Right renal cortex interstitium (tissue), 3 donors: ENCODE data around the gene SMC2. TPM values are rescaled to one million over a fixed set of nuclear protein-coding genes. Genes with fewer than 3 reads are reported as not detected.

Experiments
- DNase-seq, 3 donors: peaks; one replicate each; pipeline ENCODE4 v3.0.0-alpha.2; 2013; ENCODE audit warnings: low read depth in 3 of 3, low spot score in 2 of 3
- polyA plus RNA-seq, 3 donors: library from polyadenylated mRNA; unstranded; fragments of 120-200 nt; gene quantifications; one replicate each; pipeline ENCODE4 v1.2.1, GENCODE V29; 2013; ENCODE audit not compliant: insufficient read length in 3 of 3

Gene SMC2
- 10 to 100 TPM; 46.9 to 52.9 (median 49.0) TPM for polyA plus RNA-seq

DNA sequence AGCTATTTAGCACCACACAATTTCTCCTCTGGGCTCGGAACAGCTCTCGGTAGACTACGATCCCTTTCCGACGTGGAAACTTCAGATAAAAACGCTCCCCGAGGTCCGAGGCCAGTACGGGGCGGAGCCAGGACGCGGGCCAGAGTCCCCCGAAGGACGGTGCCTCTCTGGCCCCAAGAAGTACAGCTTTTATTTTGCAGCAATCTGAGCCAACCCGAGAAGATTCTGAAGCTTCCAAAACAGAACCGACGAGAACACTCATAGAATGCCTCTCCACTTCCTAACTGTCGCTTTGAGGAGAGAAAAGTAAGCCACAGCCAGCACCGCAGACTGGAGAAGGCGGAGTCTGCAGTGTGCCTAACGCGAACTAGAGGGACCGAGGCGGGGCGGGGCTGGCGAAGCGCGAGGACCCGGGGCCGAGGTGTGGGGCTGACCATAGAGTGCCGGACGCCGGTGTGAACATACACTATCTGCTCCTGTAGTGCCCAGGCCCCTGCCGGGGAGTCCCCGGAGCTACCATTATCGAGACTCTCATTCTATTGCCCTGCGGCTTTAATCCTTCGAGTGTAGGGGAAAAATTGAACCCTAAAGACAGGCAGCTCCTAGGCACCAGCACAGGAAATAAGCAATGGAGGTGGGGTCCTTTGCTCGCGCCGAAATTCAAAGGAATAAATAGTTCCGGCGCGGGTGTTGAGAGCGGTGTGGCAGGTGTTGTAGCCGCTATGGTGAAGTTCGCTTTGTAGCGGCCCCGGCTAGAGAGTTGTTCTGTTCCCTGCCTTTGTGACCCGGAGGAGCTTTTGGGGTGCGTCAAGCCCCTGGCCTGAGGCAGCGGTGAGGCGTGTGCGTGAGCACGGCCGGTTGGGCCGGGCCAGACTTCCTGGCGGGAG lies at the start of gene SMC2:
TSS of gene SMC2 (plus strand) at position 663 of the 887 bp plus-strand sequence. CDS start 1,076 bp downstream, outside the sequence.
- DNase-seq, result peak; percentile 90 to 97 (median 90)

GRCh38 chr9:104068546-104068945 lies 25.6 kb upstream of the SMC2 start:
- no peak for DNase-seq

DNA sequence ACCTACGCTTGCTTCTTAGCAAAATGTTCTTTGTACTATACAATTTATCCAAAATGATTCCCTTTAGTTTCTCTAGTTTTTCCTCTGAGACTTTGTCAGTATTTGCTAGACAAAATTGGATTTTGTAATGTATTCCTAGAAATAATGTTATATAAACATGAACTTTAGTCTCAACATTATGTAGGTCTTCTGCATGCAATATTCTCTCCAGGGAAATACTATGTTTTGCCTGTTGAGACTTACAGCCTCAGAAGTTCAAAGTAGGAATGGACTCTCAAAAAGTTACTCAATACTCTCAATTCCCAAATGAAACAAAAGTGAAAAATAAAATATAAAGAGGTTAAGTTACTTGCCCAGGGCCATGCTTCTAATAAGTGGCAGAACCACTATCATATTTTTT lies 24.8 kb upstream of the SMC2 start:
- DNase-seq, result no peak

DNA sequence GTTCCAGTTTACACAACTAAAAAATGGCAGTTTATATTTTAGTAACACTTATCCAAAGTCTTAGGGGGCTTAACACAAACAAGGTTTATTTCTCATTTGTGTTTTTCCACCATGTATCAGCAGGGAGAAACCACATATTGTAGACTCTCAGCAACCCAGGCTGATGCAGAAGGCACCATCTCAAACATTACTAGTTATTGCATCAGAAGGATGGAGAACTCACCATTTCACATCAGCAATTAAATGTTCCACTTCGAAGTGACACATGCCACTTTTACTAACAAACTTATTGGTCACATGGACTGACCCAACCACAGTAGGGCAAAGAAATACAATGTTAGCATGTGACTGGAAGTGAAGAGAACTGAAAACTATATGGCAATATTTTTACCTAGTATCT lies 22.5 kb upstream of the SMC2 start:
- DNase-seq, result no peak

DNA sequence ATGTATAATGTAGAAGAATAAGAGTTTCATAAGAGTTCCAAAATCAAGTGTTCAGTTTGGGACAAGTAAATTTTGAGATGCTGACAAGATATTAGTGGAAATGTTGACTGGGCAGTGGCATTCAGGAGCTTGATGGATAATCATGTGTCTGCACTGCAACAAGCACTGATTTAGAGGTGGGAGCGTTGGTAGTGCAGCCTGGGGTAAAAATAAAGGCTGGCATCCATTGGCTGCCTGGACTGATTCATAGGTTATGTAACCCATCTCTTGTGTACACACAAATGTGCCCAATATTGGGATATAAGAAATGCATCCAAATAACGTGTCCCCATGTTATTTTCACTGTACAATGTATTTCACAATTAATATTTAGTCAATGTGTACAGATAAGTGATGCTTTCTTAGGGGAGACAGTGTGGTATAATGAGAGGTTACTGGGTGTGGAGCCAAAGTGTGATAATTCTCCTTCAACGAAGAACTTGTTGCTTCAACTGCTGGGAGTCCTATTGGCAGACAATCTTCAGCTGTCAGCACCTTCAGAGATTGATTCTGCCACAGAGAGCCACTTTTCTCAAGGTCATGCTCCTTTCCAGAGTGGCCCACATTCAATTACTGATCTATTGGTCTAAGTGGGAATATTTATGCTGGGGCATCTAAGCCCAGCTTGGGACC lies 20.9 kb upstream of the SMC2 start:
- DNase-seq, result no peak

DNA sequence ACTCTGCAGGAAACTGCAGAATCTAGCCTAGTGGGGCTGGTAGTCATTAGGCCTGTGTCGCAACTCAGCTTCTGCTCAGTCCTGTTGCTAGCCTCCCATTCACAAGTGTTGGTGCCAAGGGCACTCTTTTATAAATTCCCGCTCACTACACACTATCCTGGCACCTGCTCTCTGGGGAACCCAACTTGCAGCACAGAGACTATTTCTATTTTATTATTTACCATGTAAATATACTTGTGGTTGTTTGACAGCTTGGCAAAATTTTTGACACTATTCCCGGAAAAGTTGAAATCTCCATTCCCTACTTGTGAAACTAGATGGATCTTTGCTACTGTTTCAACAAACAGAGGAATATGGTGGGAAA lies 20.4 kb upstream of the SMC2 start:
- no peak for DNase-seq

DNA sequence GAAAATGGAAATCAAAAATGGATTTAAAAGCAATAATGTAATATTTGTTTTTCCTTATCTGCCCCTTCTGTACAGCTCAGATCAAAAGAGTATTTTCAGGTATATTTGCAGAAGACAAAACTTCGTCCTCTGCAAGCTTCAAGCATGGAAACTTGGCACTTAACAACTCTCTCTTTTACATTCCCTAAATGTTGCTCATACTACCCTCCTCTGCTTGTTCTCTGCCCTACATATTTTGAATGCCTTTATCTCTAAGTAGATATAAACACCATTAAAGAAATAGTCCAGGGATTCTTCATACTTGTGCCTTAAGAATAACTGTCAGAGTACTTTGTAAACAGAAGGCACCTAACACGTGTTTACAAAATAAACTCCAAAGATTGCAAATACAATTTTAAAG lies 19.2 kb upstream of the SMC2 start:
- DNase-seq, result no peak

- DNase-seq, result no peak
These were observed 18.0 kb upstream of the SMC2 start for GRCh38 chr9:104075801-104076753.

GRCh38 chr9:104078596-104078995 lies 15.5 kb upstream of the SMC2 start:
- no peak for DNase-seq

DNA sequence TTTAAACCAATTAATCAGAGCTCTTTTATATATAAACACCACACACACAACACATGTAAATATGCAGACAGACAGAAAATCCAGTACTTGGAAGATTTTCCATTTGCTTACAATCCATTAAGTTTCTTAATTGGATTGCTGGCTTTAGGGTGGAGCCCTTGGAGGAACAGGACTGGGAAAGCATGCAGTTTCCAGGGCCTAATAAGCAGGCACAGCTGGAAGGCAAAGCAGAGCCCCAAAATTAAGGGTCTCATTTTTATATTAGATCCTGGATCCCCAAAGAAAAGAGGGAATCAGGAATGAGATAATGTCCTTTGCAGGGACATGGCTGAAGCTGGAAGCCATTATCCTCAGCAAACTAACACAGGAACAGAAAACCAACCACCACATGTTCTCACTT lies 13.1 kb upstream of the SMC2 start:
- no peak for DNase-seq

- DNase-seq, result no peak
These were observed 11.9 kb upstream of the SMC2 start for GRCh38 chr9:104082168-104082567.

DNA sequence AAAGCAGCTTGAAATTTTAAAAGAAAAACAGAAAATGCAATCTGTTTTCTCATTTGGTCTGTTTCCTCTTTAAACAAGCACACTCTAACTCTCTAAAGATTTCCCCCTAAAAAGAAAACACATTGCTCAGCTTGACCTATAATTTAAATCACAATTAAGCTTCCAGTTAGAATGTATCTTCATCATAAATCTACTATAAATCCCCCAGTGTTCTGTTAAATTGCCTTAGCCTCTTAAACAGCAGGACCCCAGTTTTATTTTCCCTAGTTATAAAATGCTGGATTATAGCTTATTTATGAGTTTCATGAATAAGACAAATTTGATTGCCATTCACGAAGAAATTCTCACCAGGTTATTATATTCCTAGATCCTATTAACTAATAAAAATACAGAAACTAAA lies 8.6 kb upstream of the SMC2 start:
- no peak for DNase-seq

DNA sequence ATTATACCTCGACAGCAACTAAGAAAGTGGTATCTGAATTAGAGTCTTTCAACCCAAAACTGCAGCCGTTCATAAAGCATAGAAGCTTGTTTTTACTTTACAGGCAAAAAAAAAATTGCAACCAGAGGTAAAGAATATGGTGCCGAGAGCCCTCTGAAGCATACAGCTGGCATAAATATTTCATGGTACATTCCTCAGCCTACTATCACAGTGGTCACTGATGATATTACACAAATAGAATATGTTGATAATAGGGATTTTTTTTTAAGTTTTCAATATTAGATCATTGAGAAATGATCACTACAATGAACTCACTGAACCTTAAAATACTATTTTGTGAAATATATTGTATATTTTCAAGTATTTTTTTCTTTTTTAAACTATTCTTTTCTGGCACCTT lies 6.2 kb upstream of the SMC2 start:
- DNase-seq, result no peak

DNA sequence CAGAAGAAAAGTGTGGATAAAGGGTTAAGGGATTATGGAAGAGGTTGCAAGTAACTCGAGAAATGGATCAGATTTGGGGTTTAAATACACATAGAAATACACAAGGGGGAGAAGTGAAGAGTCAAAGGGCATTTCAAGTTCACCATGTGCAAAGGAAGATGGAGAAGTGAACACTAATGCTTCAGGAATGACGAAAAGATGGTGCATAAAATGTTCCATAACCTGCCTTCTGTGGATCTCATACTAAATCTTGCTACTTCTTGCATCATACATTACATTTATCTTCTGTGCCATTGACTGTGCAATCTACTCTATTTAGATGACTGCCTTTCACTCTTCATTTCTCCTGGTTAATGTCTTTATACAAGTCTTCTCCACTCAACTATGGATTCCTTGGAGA lies 5.7 kb upstream of the SMC2 start:
- no peak for DNase-seq

- no peak for DNase-seq
These were observed 3.5 kb upstream of the SMC2 start for GRCh38 chr9:104090578-104090977.

DNA sequence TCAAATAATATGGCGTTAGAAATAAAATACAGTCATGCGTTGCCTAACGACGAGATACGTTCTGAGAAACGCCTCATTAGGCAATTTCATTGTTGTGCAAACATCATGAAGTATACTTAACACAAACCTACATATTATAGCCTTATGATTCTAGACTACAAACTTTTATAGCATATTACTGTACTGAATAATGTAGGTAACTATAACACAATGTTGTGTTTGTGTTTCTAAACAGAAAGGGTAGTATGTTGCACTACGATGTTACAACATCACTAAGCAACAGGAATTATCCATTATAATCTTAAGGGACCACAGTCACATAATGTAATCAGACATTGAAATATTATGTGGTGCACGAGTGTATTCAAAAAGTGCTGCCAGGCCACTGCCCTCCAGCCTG lies 3.0 kb upstream of the SMC2 start:
- no peak for DNase-seq

- no peak for DNase-seq
These were observed 2.4 kb upstream of the SMC2 start for GRCh38 chr9:104091708-104092107.

DNA sequence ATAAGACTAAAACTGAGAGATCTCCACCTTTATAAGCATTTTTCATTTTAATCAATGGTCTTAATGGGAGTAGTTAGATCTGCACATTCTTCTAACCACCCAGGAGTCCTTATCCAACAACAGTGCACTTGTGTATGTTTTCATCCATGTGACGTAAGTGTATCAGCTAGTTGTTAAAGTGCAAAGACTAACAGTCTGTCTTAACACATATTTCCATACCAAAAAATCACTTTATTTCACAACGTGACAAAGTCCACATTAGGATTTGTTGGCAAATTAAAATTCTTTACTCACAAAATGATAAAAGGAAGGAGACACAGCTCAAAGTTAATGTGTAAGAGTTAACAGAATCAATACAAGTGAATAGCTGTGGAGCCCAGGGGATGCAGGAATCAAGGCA lies 1.9 kb upstream of the SMC2 start:
- DNase-seq, result no peak

DNA sequence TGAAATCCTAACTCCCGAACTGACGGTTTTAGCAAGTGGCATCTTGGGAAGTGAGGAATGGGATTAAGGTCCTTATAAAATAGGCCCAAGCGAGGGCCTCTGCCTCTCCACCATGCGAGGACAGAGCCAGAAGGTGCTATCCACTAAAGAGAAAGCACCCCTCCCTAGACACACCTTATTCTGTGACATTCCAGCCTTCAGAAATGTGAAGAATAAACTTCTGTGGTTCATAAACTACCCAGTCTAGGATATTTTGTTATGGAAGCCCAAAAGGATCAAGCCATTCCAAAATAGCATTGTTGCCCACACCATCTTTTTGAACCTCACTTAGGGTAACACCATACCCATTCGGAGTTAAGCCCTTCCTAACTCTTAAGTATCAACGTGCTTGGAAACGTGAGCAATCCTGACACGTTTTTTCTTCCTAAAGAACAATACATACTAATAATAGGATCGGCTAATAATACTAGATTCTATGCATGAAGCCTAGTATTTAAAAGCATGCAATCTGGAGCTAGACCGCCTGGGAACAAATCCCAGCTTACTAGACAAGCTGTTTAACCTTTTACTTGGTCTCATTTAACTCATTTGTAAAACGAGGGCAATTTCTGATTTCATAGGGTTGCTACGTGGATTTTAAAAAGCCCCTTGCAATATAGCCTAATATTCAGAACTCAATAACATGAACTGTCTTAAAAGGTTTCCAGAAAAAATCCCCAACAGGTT lies 1.1 kb upstream of the SMC2 start:
- no peak for DNase-seq

DNA sequence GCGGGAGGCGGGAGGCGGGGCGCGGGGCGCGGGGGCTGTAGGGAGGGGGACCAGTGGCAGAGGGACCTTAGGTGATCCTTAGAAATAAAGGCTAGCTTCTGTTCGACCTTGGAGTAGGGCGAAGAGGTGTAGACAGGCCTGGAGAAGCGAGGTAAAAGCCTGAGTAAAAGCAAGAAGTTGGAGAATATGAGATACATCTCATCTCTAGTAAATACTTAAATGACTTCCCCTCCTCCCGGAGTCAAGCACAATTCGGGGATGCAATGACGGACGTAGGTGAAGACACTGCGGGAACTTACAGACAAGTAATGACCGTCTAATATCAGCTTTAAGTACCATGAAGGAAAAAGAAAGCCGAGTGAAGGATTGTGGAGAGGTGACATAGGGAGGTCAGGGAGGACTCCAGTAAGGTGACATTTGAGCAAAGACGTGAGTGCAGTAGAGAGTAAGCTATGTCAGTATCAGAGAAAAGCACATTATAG lies 466 bp downstream of the SMC2 start:
- DNase-seq, result no peak
